Cardiac septum (tissue), 1 donor: Measurements from ENCODE around the gene PVR. TPM values are rescaled to one million over a fixed set of nuclear protein-coding genes. Genes with fewer than 3 reads are reported as not detected.
"Not testable (repeated sequence)": the region's sequence is repeated elsewhere in the genome, so short reads cannot be mapped to it uniquely, and the experiment has no call there.

ENCODE experiments used
- DNase-seq: peaks from one replicate; pipeline ENCODE4 v3.0.0-alpha.2; 2020; ENCODE audit warnings: low spot score
- intact Hi-C: fragments of 100-400 bp; cut with DNase I; formaldehyde crosslinking; loops from one replicate; pipeline ENCODE4 v1.14.0; 2022
- total RNA-seq: library from RNA; stranded (reverse); fragmentation: NEBNext Ultra II Directional; extraction: Animal tissue kit (Norgen Biotek cat#: 25700); gene quantifications from one replicate; pipeline ENCODE4 v1.2.1, GENCODE V29; 2021
- donor health status: DM: no; HTN: no; CAD: no.

Gene PVR
- total RNA-seq, 1 donor from 2014 or later = 44.0 TPM

DNA sequence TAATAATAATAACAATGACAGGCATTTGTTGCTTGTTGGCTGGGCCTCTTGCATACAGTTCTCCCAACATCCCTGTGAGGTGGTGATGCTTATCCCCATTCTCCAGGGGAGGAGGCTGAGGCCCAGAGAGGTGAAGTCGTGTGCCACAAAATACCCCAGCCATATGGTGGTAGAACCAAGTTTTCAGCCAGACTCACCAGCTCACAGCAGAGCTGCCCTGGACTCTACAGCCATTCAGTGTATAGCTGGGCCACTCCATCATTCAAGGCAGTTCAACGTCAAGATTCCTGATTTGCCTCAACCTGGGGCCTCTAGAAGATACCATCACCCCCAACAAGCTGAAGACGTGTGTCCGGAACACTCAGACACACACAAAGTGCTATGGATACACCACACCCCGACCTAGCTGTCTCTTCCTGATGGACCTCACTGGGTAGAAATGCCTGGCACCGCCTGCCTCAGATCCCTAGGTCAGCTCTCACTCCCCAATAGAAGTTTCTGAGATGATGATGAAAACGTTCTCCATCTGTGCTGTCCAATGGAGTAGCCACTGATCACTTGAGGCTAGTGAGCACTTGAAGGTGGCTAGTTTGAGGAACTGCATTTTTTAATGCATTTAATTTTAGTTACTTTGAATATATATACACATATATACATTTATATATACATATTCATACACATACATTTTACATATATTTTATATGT, 23.3 kb downstream of the PVR start:
- intact Hi-C loops = no loop called here
- DNase-seq = no peak

DNA sequence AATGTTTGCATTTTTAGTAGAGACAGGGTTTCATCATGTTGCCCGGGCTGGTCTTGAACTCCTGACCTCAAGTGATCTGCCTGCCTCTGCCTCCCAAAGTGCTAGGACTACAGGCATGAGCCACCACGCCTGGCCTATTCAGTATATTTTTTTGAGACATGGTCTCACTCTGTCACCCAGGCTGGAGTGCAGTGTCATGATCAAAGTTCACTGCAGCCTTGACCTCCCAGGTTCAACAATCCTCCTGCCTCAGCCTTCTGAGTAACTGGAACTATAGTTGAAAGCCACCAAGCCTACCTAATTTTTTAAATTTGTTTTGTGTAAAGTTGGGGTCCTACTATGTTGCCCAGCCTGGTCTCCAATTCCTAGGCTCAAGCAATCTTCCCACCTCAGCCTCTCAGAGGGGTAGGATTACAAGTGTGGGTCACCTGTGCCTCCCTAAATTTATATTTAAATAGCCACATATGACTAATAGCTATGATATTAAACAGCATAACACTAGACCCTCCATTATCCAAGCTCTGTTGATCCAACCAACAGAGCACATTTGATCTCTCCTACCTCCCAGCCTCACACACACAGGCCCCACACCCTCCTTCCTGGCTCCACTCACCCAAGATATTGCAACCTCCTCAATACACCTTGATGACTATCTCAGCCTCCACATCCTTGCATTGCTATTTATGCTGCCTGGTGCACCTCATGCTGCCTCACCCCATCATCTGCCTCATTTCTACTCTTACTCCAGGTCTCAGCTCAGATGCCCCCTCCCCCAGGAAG, 25.5 kb downstream of the PVR start:
- no peak for DNase-seq
- intact Hi-C loops = no loop called here

DNA sequence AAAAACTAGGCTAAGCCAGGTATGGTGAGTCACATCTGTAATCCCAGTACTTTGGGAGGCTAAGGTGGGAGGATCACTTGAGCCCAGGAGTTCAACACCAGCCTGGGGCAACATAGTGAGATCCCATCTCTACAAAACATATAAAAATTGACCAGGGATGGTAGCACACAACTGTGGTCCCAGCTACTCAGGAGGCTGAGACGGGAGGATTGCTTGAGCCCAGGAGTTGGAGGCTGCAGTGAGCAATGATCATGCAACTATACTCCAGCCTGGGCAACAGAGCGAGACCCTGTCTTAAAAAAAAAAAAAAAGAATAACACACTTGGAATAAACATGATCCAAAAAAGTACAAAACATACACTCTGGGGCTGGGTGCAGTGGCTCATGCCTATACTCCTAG, 26.3 kb downstream of the PVR start:
- DNase-seq, intact Hi-C loops: not testable (repeated sequence)

DNA sequence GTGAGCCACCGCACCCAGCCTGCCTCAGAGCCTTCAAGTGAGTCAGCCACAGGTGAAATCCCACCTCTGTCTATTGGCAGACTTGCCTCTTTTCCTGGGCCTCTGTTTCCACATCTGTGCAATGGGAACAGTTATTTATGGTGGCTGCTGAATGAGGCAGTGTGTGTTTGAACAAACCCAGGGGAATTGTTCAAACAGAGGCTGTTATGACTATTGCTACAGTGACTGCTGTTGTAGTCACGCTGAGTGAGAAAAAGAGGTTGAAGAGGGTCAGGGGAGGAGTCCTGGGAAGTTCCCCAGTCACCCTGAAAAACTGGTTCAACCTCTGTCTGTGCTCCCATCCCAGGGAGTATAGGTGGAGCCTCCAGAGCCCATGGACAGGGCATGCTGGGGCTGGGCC, 27.7 kb downstream of the PVR start, which contains the start of gene CEACAM19:
CEACAM19 (plus strand) TSS at position 83 of the 400 bp plus-strand sequence. CDS start 450 bp downstream, outside the sequence.
- no peak for DNase-seq
- intact Hi-C loops = no loop called here

DNA sequence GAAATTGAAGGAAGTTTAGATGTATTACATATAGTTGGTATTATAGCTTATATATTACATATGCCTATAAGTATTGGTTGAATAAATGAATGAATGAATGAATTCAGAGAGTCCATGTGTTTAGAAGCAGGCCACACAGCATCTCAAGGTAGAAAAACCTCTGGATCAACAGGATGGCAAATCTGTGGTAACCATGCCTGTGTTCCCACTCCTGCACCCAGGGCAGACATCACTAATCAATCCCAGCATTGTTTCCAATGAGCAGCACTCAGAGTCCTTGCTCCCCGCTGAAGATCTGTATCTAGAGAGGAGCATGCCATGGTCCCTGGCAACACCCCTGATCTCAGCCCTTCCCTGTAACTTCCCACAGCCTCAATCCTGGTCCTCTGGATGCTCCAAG, 28.5 kb downstream of the PVR start:
- no peak for DNase-seq
- intact Hi-C loops = no loop called here

DNA sequence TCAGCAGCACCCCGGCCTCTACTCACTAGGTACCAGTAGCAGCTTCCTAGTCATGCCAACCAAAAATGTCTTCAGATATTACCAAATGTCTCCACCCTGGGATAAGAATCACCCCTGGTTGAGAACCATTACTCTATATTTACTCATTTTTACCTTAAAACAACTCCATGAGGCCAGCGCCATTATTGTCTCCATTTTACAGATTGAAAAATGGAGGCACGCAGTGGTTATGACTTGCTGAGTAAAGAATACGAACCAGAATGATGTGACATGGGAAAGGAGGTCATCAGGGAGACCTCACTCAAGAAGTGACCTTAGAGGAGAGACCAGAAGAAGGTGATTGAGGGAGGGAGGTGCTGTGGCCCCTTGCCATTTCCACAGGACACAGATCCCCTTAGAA, 29.8 kb downstream of the PVR start:
- no peak for DNase-seq
- intact Hi-C loops = no loop called here

DNA sequence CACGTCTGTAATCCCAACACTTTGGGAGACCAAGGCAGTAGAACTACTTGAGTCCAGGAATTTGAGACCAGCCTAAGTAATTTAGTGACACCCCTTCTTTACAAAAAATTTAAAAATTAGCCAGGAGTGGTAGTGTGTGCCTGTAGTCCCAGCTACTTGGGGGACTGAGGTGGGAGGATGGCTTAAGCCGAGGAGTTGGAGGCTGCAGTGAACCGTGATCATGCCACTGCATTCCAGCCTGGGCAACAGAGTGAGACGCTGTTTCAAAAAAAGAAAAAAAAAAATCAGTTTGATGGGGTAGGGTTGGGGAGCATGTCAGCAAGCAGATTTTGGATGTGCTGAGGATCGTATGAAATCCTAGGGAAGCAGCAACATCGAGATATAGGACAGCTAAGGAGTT, 31.8 kb downstream of the PVR start:
- intact Hi-C loops = no loop called here
- no peak for DNase-seq

DNA sequence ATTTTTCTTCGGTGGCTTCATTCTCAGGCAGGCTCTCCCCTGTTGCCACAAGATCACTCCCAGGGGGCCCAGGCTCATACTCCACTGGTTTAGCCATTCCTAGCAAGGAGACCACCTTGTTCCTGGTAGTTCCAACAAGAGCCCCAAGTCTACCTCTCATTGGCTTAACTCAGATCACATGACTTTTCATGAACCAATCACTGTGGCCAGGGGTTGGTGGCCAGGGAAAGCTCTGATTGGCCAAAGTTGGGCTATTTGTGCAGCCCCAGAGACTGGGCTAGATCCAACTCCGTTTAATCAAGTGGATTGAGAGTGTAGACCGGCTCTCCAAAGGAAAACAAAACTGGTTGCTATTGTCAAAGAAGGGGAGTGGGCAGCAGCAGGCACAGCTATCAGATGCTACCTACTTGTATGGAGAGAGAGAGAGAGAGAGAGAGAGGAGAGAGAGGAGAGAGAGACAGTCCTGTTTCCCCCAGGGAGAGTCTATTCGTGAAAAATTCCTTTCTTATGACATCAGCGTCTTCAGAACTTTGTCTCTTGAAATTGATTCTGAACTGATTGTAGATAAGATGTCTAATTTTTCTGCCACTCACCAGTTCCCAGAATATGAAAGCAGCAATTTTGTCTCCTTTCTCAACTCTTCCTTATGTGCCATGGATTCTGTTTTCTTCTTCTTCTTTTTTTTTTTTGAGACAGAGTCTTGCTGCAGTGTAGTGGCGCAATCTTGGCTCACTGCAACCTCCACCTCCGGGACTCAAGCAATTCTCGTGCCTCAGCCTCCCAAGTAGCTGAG, 33.5 kb downstream of the PVR start:
- DNase-seq = no peak
- intact Hi-C loops = no loop called here

DNA sequence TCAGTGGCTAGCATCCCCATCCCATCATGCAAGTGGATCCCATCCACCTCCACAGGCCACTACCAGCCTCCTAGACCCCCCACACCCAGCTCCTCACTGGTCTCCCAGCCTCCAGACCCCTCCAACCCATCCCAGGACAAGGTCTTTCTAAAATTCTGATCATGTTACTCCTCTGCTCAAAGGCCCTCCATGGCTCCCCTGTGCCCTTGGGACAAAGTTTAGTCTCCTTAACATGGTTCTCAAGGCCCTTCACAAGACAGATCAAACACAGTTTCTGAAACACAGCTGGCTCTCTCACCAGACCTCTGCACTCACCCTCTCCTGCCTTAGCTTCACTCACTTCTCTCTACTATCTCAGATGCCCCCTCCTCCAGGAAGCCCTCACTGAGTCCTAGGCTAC, 36.8 kb downstream of the PVR start:
- intact Hi-C loops = no loop called here
- no peak for DNase-seq

DNA sequence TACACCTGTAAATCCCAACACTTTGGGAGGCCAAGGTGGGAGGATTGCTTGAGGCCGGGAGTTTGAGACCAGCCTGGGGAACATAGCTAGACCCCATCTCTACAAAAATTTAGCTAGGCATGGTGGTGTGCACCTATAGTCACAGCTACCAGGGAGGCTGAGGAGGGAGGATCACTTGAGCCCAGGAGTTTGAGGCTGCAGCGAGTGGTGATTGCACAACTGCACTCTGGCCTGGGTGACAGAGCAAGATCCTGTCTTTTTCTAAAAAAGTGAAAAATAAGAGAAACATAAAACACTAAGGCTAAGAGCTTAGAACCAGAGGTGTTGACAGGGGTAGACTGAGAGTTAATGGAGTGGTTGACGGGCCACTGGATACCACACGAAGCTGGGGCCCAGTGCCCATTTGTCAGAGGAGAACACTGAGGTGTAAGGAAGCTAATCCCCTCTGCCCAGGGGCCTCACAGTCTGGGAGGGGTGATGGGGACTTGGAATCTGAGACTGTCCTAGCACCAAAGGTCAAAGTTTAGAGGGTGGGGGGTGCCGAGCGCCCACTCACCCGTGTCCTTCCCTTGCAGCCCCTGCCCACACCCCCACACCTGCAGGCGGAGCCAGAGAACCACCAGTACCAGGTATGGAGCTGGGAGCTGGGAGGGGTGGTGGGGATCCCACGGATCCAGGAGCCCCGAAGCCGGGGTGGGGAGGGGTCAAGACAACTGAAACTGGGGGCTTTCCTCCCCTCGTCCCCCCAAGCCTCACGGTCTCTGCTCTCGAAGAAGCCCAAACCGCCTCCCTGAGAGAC, 38.5 kb downstream of the PVR start:
- DNase-seq = no peak
- intact Hi-C loops = no loop called here

DNA sequence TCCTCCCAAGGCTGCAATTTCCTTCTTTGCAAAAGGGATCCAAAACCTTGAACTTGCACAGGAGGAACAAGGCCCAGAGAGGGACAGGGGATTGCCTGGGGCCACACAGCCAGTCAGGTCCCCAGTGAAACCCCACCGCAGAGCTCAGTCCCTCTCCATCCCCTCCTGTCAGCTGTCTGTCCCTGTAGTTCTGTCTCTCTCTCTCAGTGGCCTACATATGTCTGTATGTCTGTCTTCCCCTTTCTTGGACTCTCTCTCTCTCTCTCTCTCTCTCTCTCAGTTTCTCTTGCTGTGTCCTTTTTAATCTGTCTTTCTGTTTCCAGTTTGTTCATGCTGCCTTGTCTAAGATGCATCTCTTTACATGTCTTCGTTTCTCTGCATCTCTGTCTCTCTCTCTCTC, 39.1 kb downstream of the PVR start:
- intact Hi-C loops = no loop called here
- DNase-seq = no peak

DNA sequence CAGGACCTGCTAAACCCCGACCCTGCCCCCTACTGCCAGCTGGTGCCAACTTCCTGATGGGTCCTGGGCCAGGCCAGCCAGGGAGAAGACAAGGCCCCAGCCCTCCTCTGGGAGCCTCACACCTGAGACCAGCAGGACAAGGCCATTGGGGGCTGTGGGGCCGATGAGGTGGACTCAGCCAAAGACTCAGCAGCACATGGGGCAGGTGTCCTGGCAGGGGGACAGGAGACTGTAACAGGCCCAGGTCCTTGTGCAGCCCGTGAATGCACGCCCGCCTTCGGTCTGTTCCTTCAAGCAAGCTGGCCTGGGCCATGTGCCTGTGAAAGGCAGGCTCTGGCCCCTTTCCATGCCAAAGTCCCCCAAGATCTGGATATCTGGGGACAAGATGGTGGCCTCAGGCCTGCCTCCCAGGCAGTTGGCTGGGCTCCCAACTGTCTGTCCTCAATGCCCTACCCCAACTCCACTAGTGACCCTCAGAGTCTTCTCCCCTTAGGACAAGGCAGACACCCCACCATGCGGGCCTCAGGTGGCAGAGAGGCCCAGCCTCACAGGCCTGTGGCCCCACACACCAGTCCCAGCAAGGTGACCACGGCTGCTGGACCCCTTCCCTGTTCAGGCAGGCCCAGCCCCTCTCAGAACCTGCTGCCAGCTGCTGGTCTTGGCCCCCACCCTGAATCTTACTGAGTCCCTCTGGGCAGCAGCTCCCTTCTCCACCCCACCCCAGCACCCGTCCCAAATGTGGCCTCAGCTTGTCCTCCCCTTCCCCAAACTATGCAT, 39.9 kb downstream of the PVR start:
- DNase-seq = no peak
- intact Hi-C loops = no loop called here

DNA sequence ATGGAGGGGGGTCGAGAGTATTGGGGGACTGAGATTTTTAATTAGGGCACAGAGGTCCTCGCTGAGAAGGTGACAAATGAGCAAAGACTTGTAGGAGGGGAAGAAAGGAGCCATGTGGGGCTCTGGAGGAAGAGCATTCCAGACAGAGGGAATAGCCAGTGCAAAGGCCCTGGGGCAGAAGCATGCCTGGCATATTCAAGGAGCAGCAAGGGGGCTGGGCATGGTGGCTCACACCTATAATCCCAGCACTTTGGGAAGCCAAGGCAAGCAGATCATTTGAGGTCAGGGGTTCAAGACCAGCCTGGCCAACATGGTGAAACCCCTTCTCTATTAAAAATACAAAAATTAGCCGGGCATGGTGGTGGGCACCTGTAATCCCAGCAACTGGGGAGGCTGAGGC, 40.7 kb downstream of the PVR start:
- DNase-seq, intact Hi-C loops: not testable (repeated sequence)

DNA sequence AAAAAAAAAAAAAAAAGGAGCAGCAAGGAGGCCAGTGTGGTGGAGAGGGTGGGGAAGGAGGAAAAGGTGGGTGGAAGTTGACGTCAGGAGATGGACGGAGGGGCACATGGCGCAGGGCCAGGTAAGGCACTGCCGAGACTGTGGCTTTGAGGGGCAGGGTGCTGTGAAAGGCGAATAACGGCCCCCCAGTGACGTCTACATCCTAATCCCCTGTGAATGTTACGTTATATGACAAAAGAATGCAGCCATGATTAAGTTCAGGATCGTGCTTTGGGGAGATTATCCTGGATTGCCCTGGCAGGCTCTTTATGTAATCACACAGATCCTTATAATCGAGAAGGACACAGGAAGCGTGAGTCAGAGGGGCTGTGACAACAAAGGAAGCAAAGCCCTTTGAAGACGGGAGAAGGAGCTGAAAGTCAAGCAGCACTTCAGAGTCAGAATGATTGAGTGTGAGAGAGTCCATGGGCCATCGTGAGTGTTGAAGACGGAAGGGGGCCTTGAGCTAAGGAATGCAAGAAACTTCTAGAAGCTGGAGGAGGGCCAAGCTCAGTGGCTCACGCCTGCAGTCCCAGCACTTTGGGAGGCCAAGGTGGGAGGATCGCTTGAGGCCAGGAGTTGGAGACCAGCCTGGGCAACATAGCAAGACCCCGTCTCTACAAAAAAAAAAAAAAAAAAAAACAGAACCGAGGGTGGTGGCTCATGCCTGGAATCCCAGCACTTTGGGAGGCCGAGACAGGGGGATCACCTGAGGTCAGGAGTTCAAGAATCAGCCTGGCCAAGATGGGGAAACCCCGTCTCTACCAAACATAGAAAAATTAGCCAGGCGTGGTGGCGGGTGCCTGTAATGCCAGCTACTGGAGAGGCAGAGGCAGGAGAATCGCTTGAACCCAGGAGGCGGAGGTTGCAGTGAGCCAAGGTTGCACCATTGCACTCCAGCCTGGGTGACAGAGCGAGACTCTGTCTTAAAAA, 41.5 kb downstream of the PVR start:
- DNase-seq = no peak

DNA sequence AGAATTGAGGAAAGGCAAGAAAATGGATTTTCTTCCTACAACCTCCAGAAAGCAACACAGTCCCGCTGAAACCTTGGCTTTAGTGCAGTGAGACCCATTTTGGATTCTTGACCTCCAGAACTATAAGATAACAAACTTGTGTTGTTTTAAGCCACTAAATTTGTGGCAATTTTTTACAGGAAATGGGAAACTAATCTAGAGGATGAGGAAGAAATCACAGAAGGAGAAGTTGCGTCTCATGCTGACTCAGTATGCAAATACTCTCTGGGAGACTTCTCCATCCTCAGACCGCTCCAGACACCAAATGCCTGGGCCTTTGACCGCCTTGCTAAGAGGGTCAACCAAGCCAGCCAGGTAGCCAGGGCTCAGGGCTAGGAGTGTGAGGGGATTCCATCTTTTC, 42.2 kb downstream of the PVR start:
- intact Hi-C loops = no loop called here

More for the DNA sequence above, 41.5 kb downstream of the PVR start:
- intact Hi-C loops = no loop called here

DNA sequence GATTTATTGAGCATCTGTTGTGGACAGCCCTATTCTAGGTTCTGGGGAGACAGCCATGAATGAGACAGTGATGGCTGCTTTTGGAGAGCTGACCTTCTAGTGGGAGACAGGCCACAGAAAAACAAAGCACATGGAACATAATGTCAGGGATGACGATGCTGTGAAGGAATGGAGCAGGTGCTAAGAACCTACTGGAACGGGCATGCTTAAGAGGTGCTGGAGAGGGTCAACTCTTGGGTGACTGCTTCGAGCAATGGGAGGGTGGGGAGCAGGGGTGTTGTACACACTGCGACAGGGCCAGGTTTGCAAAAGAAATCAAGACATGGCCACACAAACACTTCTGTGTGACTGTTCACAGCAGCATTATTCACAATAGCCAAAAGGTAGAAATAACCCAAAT, 43.2 kb downstream of the PVR start:
- intact Hi-C loops = no loop called here
- no peak for DNase-seq

More for the DNA sequence above, 42.2 kb downstream of the PVR start:
- no peak for DNase-seq

DNA sequence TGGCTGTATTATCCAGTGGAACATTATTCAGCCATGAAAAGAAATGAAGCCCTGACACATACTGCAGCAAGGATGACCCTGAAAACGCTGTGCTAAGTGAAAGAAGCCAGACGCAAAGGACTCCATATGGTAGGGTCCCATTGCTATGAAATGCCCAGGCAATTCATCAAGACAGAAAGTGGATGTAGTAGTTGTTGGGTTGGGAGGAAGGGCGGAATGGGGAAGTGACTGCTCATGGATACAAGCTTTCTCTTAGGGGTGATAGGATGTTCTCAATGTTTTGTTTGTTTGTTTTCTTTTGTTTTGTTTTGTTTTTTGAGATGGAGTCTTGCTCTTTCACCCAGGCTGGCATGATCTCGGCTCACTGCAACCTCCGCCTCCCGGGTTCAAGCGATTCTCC, 44.2 kb downstream of the PVR start:
- no peak for DNase-seq
- intact Hi-C loops = loop anchor here (2.0 kb wide), 2 partner anchors 31 to 83 kb away; no protein-coding TSS in a partner anchor
